Left lung (tissue), 10 donors: ENCODE results near the gene ANKRD13A. TPM values are rescaled to one million over a fixed set of nuclear protein-coding genes. Genes with fewer than 3 reads are reported as not detected.

ENCODE experiments used
- ATAC-seq: fragments of 200-7000 bp; cut with Tn5 transposase; one replicate; pipeline ENCODE4 v1.9.1; 2020; ENCODE audit warnings: moderate library complexity
- DNase-seq, 4 donors: peaks; one replicate each; pipeline ENCODE4 v3.0.0-alpha.2; 2013 to 2020
- H3K27ac ChIP-seq, 2 donors: fragments of 200-600 bp; sonication (generic) in 1 of 2; one replicate each; pipeline versions ENCODE4 v1.5.0 to v1.8.0; 2020 to 2021
- H3K27me3 ChIP-seq, 2 donors: fragments of 200-600 bp; sonication (generic) in 1 of 2; one replicate each; pipeline versions ENCODE4 v1.5.0 to v1.8.0; 2020 to 2021
- H3K36me3 ChIP-seq, 2 donors: fragments of 200-600 bp; sonication (generic) in 1 of 2; one replicate each; pipeline versions ENCODE4 v1.5.0 to v1.8.0; 2020 to 2021
- H3K4me1 ChIP-seq, 2 donors: fragments of 200-600 bp; one replicate each; pipeline ENCODE4 v1.8.0; 2021
- H3K4me3 ChIP-seq, 2 donors: fragments of 200-600 bp; sonication (generic) in 1 of 2; one replicate each; pipeline versions ENCODE4 v1.5.0 to v1.8.0; 2020 to 2021; ENCODE audit warnings: mild to moderate bottlenecking in 1 of 2
- H3K9me3 ChIP-seq, 2 donors: fragments of 200-600 bp; sonication (generic) in 1 of 2; one replicate each; pipeline versions ENCODE4 v1.5.0 to v1.8.0; 2020 to 2021
- intact Hi-C, 2 donors: fragments of 100-400 bp; cut with DNase I; formaldehyde crosslinking; loops; one replicate each; pipeline versions ENCODE4 v1.11.2 to v1.14.2; 2022
- polyA plus RNA-seq, 6 donors: library from polyadenylated mRNA; unstranded; fragments of 120-200 nt; gene quantifications; one replicate each; pipeline ENCODE4 v1.2.1, GENCODE V29; 2013; ENCODE audit not compliant: insufficient read length in 6 of 6
- total RNA-seq, 2 donors: library from RNA; stranded (reverse); fragmentation: NEBNext Ultra II Directional; extraction: Animal tissue kit (Norgen Biotek cat#: 25700); gene quantifications; one replicate each; pipeline ENCODE4 v1.2.1, GENCODE V29; 2021
- TF ChIP-seq, protein P1 (sequence below), 2 donors: fragments of 200-600 bp; sonication (generic) in 1 of 2; IDR thresholded peaks; one replicate each; pipeline versions ENCODE4 v1.5.0 to v1.8.0; 2021; ENCODE audit warnings: antibody characterized with exemption in 2 of 2
- donor health status: DM: no; HTN: yes; CAD: no.
- donor health status: DM: no; HTN: no; CAD: no.

ANKRD13A gene
- total and polyA plus RNA-seq, 8 donors = 38.3 to 69.9 (median 43.3) TPM

DNA sequence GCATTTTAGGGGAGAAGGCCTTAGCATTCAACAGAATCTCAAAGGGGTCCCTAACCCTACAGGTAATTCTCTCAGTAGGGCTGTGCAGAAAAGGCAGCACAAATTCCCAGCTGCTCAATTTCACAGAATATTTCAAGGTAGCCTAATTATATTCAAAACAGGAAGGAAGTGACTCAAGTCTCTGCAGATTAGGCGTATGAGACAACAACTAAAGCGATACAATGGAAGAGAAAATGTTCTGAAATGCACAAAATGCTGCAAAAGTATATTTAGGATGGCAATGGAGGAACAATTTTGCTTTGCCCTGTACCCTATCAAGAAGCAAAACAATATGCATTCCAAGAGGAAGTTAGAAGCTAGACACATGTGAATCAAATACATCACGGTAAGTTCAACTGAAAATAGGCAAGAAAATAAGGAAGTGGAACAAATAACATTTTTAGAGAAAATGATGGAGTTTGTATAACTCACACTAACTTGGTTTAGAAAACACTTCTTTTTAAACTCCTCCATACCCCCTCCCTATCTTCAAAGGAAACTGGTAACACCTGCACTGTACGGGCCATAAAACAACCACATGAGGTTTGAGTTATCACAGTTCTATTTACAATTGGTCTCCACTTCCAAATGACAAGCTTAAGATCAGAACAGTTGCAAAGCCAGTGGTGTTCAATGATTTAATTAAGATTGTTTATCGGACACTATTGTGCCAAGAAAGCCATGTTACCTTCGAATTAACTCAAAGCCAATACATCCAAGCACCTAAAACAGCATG, 4.6 kb upstream of the ANKRD13A start:
- Histone ChIP-seq H3K4me1 (peaks cover 8 to 52% of the 10 kb centered on the region in 2 donors), H3K36me3 (peaks cover 0 to 21% of the 10 kb centered on the region in 2 donors), H3K4me3 (peak overlapping the region; percentile 96 to 99), H3K27ac (peak overlapping the region; percentile 85 to 99), H3K27me3 (no peaks in the 10 kb centered on the region), H3K9me3 (no peaks in the 10 kb centered on the region)
- no peak for ATAC-seq
- DNase-seq = no peak
- TF ChIP-seq, protein P1, sequence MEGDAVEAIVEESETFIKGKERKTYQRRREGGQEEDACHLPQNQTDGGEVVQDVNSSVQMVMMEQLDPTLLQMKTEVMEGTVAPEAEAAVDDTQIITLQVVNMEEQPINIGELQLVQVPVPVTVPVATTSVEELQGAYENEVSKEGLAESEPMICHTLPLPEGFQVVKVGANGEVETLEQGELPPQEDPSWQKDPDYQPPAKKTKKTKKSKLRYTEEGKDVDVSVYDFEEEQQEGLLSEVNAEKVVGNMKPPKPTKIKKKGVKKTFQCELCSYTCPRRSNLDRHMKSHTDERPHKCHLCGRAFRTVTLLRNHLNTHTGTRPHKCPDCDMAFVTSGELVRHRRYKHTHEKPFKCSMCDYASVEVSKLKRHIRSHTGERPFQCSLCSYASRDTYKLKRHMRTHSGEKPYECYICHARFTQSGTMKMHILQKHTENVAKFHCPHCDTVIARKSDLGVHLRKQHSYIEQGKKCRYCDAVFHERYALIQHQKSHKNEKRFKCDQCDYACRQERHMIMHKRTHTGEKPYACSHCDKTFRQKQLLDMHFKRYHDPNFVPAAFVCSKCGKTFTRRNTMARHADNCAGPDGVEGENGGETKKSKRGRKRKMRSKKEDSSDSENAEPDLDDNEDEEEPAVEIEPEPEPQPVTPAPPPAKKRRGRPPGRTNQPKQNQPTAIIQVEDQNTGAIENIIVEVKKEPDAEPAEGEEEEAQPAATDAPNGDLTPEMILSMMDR (IDR thresholded peaks at IDR 0.05) = no peak
- intact Hi-C loops = no loop called here

DNA sequence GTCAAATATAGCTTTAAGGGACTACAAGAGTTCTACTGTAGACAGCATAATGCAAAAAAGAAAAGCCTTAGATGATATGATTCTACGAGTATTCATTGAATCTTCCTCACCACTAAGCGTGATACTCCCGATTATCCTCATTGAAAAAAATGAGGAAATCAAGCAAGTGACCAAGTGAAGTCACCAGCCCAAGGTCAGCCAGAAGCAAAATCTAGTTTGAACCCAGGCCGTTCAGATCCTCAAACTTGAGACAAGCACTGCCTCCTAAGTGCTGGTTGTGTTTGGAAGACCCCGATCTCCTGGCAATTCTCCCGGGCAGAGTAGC, 3.9 kb upstream of the ANKRD13A start:
- Histone ChIP-seq H3K27ac (peak overlapping the region; percentile 85 to 99), H3K9me3 (no peaks in the 10 kb centered on the region), H3K36me3 (peaks cover 0 to 15% of the 10 kb centered on the region in 2 donors), H3K27me3 (no peaks in the 10 kb centered on the region), H3K4me3 (peak overlapping the region; percentile 96 to 99), H3K4me1 (peaks cover 8 to 54% of the 10 kb centered on the region in 2 donors)
- ATAC-seq = no peak
- no peak for DNase-seq
- intact Hi-C loops = no loop called here
- TF ChIP-seq, protein P1 (IDR thresholded peaks at IDR 0.05) = no peak

DNA sequence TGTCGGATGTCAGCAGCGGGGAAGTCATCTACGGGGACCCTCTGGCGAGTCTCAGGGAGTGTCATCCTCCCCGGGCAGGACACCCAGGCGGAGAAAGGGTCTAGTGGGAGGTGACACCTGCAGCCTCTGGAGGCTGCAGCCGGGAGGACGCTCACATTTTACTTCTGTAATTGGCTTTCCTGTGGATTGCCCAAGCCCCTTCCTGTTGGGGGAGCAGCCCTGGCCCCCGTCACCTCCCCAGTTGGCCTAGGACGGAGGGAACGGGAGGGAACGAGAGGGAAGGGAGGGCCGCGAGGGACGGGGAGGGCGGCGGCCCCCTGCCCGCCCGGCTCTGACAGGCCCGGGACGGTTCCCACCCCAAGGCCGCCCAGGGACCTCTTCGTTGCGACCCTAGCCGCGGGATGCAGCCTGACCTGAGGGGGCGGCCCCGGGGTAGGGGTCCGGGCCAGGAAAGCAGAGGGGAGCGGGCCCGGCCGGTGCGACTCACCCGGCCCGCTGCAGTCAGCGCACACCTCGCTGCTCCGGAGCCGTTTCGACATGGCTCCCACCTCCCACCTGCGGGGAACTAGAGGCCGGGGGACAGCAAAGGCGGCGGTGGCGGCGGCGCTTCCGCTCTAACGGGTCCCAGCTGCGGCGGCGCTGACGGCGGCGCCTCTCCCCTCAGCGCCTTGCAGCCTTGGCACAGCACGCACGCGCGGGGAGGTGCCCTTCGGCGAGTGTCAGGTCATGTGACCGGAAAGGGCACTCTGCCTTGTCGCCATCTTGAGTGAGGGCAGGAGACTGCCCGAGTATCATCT, 3.3 kb upstream of the ANKRD13A start, which contains the start of gene GIT2:
Gene GIT2 (minus strand): TSS at position 683 of the 797 bp plus-strand sequence. CDS start 144 bp downstream, at position 539.
- Histone ChIP-seq H3K4me3 (peak within 1 kb of the TSS; percentile 96 to 99), H3K4me1 (peaks cover 8 to 60% of the 10 kb centered on the region in 2 donors), H3K9me3 (no peaks in the 10 kb centered on the region), H3K27ac (peak within 1 kb of the TSS; percentile 85 to 99), H3K36me3 (peaks cover 0 to 9% of the 10 kb centered on the region in 2 donors), H3K27me3 (no peaks in the 10 kb centered on the region)
- intact Hi-C loops = no loop called here
- ATAC-seq (peak; percentile 85), DNase-seq (peak; percentile 87 to 98 (median 95))
- TF ChIP-seq, protein P1 (IDR thresholded peaks at IDR 0.05) = no peak

DNA sequence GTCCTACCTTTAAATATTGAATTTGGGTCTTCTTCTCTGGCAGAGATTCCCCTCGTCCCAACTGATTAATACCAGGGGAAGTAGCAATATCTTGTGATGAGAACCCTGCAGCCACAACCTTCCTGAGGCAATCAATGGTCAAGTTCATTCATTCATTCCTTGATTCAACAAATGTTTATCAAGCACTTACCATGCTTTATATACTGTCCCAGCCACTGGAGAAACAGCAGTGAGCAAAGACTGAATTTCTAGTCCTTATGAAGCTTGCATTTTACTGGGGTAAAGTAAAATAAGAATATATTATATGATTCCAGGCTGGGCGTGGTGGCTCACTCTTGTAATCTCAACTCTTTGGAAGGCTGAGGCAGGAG, 2.8 kb upstream of the ANKRD13A start:
- H3K36me3 ChIP-seq = peaks cover 0 to 3% of the 10 kb centered on the region in 2 donors
- DNase-seq = no peak
- H3K4me3 ChIP-seq = peak overlapping the region; percentile 96 to 99
- peaks cover 8 to 66% of the 10 kb centered on the region in 2 donors for H3K4me1 ChIP-seq
- intact Hi-C loops = no loop called here
- H3K9me3 ChIP-seq = no peaks in the 10 kb centered on the region
- TF ChIP-seq, protein P1 (IDR thresholded peaks at IDR 0.05) = no peak
- no peaks in the 10 kb centered on the region for H3K27me3 ChIP-seq
- ATAC-seq = no peak
- H3K27ac ChIP-seq = peak overlapping the region; percentile 85 to 99

DNA sequence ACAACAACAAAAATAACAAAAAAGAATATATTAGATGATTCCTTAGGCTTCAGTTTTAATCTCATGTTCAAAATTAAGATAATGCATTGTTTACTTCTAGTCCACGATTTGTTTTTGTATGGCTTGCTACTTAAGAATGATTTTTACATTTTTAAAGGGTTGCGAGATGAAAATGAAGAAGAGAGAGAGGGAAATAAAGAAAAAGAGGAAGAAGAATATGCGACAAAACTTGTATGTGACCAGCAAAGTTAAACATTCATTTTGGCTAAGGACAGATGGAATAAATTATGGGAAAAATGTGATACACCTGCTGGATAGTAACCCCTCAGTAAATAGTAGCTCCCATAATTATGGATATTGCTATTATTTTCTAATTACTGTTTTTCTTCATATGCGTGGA, 1.8 kb upstream of the ANKRD13A start:
- Histone ChIP-seq H3K36me3 (no peaks in the 10 kb centered on the region), H3K4me1 (peaks cover 14 to 75% of the 10 kb centered on the region in 2 donors), H3K27me3 (no peaks in the 10 kb centered on the region), H3K4me3 (no peak overlapping the region), H3K27ac (no peak overlapping the region), H3K9me3 (no peaks in the 10 kb centered on the region)
- DNase-seq (no peak), ATAC-seq (no peak)
- intact Hi-C loops = no loop called here
- TF ChIP-seq, protein P1 (IDR thresholded peaks at IDR 0.05) = no peak
